Spleen (tissue), 11 donors: ENCODE data around the gene TDRD9. TPM values are rescaled to one million over a fixed set of nuclear protein-coding genes. Genes with fewer than 3 reads are reported as not detected.

Experiments used
- DNase-seq: peaks from one replicate; pipeline ENCODE4 v3.0.0-alpha.2; 2020
- H3K27ac ChIP-seq, 8 donors: fragments of 200-600 bp; sonication (generic) in 7 of 8; 1 replicate in 4 of 8; 2 replicates in 4 of 8; pipeline versions ENCODE4 v1.5.0 to v1.8.0; 2016 to 2021; ENCODE audit warnings: inconsistent platforms in 4 of 8, mild to moderate bottlenecking in 4 of 8, moderate library complexity in 1 of 8
- H3K27me3 ChIP-seq, 7 donors: fragments of 200-600 bp; sonication (generic) in 6 of 7; replicated peaks in 1 of 7; 1 replicate in 4 of 7; 2 replicates in 3 of 7; pipeline versions ENCODE4 v1.5.0 to v1.8.0; 2016 to 2021; ENCODE audit warnings: inconsistent platforms in 3 of 7, mild to moderate bottlenecking in 1 of 7
- H3K36me3 ChIP-seq, 6 donors: fragments of 200-600 bp; sonication (generic) in 5 of 6; 1 replicate in 4 of 6; 2 replicates in 2 of 6; pipeline versions ENCODE4 v1.5.0 to v1.8.0; 2016 to 2021; ENCODE audit warnings: inconsistent platforms in 2 of 6
- H3K4me1 ChIP-seq, 6 donors: fragments of 200-600 bp; sonication (generic) in 5 of 6; 1 replicate in 3 of 6; 2 replicates in 3 of 6; pipeline versions ENCODE4 v1.5.0 to v1.8.0; 2016 to 2021; ENCODE audit warnings: inconsistent platforms in 3 of 6
- H3K4me3 ChIP-seq, 8 donors: fragments of 200-600 bp; sonication (generic) in 7 of 8; 1 replicate in 4 of 8; 2 replicates in 4 of 8; pipeline versions ENCODE4 v1.5.0 to v1.8.0; 2016 to 2021; ENCODE audit warnings: inconsistent platforms in 4 of 8, mild to moderate bottlenecking in 4 of 8, moderate library complexity in 2 of 8
- H3K9me3 ChIP-seq, 8 donors: fragments of 200-600 bp; sonication (generic) in 7 of 8; 1 replicate in 4 of 8; 2 replicates in 4 of 8; pipeline versions ENCODE4 v1.5.0 to v1.8.0; 2016 to 2021; ENCODE audit warnings: inconsistent platforms in 4 of 8
- CTCF ChIP-seq, 11 experiments: fragments of 200-600 bp in 7 of 11; fragments of 450-650 bp in 4 of 11; sonication (generic) in 4 of 11; IDR thresholded peaks in 8 of 11; conservative IDR thresholded peaks in 3 of 11; 1 replicate in 7 of 11; 2 replicates in 4 of 11; pipeline versions ENCODE4 v1.4.0 to v1.8.0; 2016 to 2021; ENCODE audit warnings: antibody characterized with exemption in 11 of 11, inconsistent platforms in 4 of 11, mild to moderate bottlenecking in 1 of 11
- POLR2A ChIP-seq, 3 donors: fragments of 450-650 bp; IDR thresholded peaks; one replicate each; pipeline ENCODE4 v1.5.1; 2017; ENCODE audit warnings: antibody characterized with exemption in 3 of 3, mild to moderate bottlenecking in 1 of 3
- POLR2AphosphoS5 ChIP-seq, 3 donors: sonication (generic); formaldehyde crosslinking; IDR thresholded peaks; one replicate each; pipeline ENCODE4 v1.5.1; 2017; ENCODE audit warnings: antibody characterized with exemption in 3 of 3
- WGBS, 5 donors: extraction: QIAGEN DNeasy Blood & Tissue Kit in 3 of 5; methylation state at CpG; one replicate each; pipeline versions ENCODE4 v1.1.5 to v1.1.7; 2013 to 2018; 5-methylcytosine and 5-hydroxymethylcytosine counted together
- intact Hi-C: fragments of 100-400 bp; cut with DNase I; formaldehyde crosslinking; loops from one replicate; pipeline ENCODE4 v1.15.0; 2023; ENCODE audit warnings: low total_unique reads
- polyA plus RNA-seq, 3 donors: library from polyadenylated mRNA; stranded (reverse); fragments of 200-250 nt; gene quantifications; one replicate each; pipeline ENCODE4 v1.2.1, GENCODE V29; 2013
- total RNA-seq, 7 donors: library from RNA; depleted of rRNA in 3 of 7; stranded (reverse); fragments of >200 nt in 3 of 7; fragmentation: NEBNext Ultra II Directional in 4 of 7; extraction: Animal tissue kit (Norgen Biotek cat#: 25700) in 4 of 7; gene quantifications; one replicate each; pipeline versions ENCODE4 v1.1.0 to v1.2.1, GENCODE V29; 2016 to 2021
- donor health status: healthy with polysubstance abuse.
- donor health status: DM: no; HTN: no; CAD: no; lungs with moderate emphysema.
- donor health status: DM: no; HTN: no; CAD: no.
- donor health status: Bipolar disorder and iron deficiency.
- donor health status: healthy.
- donor health status: DM: no; HTN: no; CAD: no.
- donor health status: DM: yes; HTN: yes; CAD: no.

The TDRD9 gene
- total and polyA plus RNA-seq, 10 donors, result 0.70 to 18.7 (median 8.0) TPM

- no peak overlapping the region for H3K27ac ChIP-seq
- no peaks in the 10 kb centered on the region for H3K9me3 ChIP-seq
- H3K27me3 ChIP-seq, result peaks cover 0 to 36% (median 8%) of the 10 kb centered on the region in 7 donors
- H3K4me3 ChIP-seq, result no peak overlapping the region
- no peaks in the 10 kb centered on the region for H3K36me3 ChIP-seq
- TF ChIP-seq POLR2A (IDR thresholded peaks at IDR 0.05) (no peak), CTCF (IDR thresholded peaks at IDR 0.05 in 8 of 11, conservative IDR thresholded peaks at IDR 0.05 in 3 of 11) (no peak), POLR2AphosphoS5 (IDR thresholded peaks at IDR 0.05) (no peak)
- DNase-seq, result peak; percentile 71
- peaks cover 0 to 12% (median 7%) of the 10 kb centered on the region in 6 donors for H3K4me1 ChIP-seq
- WGBS, 5 donors, result 80 to 84% (median 82%) methylated on average over 20 to 25 of the region's 25 CpGs
- intact Hi-C loops, result no loop called here
Observed at GRCh38 chr14:104098272-104099095, 170.2 kb downstream of the TDRD9 start.

- peaks cover 0 to 31% (median 8%) of the 10 kb centered on the region in 7 donors for H3K27me3 ChIP-seq
- no peak overlapping the region for H3K4me3 ChIP-seq
- WGBS, 5 donors, result 52 to 91% (median 77%) methylated on average over 9 to 26 of the region's 26 CpGs
- no peak for TF ChIP-seq POLR2AphosphoS5 (IDR thresholded peaks at IDR 0.05)
- no peak for TF ChIP-seq POLR2A (IDR thresholded peaks at IDR 0.05)
- TF ChIP-seq CTCF (IDR thresholded peaks at IDR 0.05 in 8 of 11, conservative IDR thresholded peaks at IDR 0.05 in 3 of 11), result no peak
- H3K4me1 ChIP-seq, result peaks cover 0 to 7% (median 5%) of the 10 kb centered on the region in 6 donors
- intact Hi-C loops, result no loop called here
- H3K27ac ChIP-seq, result no peak overlapping the region
- peak; percentile 63 for DNase-seq
- no peaks in the 10 kb centered on the region for H3K9me3 ChIP-seq
- H3K36me3 ChIP-seq, result no peaks in the 10 kb centered on the region
Observed at GRCh38 chr14:104099096-104100041, 171.1 kb downstream of the TDRD9 start.

- H3K9me3 ChIP-seq, result no peaks in the 10 kb centered on the region
- H3K4me3 ChIP-seq, result no peak overlapping the region
- TF ChIP-seq CTCF (IDR thresholded peaks at IDR 0.05 in 8 of 11, conservative IDR thresholded peaks at IDR 0.05 in 3 of 11) (no peak), POLR2AphosphoS5 (IDR thresholded peaks at IDR 0.05) (no peak), POLR2A (IDR thresholded peaks at IDR 0.05) (no peak)
- H3K36me3 ChIP-seq, result no peaks in the 10 kb centered on the region
- no peak overlapping the region for H3K27ac ChIP-seq
- peak; percentile 66 for DNase-seq
- WGBS, 5 donors, result 70 to 89% (median 84%) methylated on average over 12 to 23 of the region's 23 CpGs
- H3K4me1 ChIP-seq, result no peaks in the 10 kb centered on the region
- intact Hi-C loops, result no loop called here
- H3K27me3 ChIP-seq, result peaks cover 0 to 21% (median 0%) of the 10 kb centered on the region in 7 donors
Observed at GRCh38 chr14:104100171-104101085, 172.2 kb downstream of the TDRD9 start.
